Lung (tissue), 12 donors: Measurements from ENCODE around the gene SEPTIN8. TPM values are rescaled to one million over a fixed set of nuclear protein-coding genes. Genes with fewer than 3 reads are reported as not detected.

Source experiments
- ATAC-seq: fragments of 200-7000 bp; cut with Tn5 transposase; one replicate; pipeline ENCODE4 v1.9.1; 2020; ENCODE audit warnings: moderate number of reproducible peaks; ENCODE audit not compliant: insufficient read depth, low FRiP score
- DNase-seq, 3 donors: peaks; one replicate each; pipeline ENCODE4 v3.0.0-alpha.2; 2013 to 2017
- H3K27ac ChIP-seq, 2 donors: one replicate each; pipeline ENCODE4 v1.5.1; 2013; ENCODE audit warnings: mild to moderate bottlenecking in 2 of 2, moderate library complexity in 2 of 2, control low read depth in 1 of 2, inconsistent platforms in 1 of 2, low read depth in 1 of 2, low read length in 1 of 2
- H3K27me3 ChIP-seq, 3 donors: one replicate each; pipeline ENCODE4 v1.5.1; 2013; ENCODE audit warnings: low read length in 2 of 3; ENCODE audit not compliant: control insufficient read depth in 3 of 3, insufficient read depth in 3 of 3
- H3K36me3 ChIP-seq, 4 donors: one replicate each; pipeline ENCODE4 v1.5.1; 2013; ENCODE audit warnings: low read length in 4 of 4, mild to moderate bottlenecking in 1 of 4, moderate library complexity in 1 of 4; ENCODE audit not compliant: control insufficient read depth in 4 of 4, insufficient read depth in 4 of 4
- H3K4me1 ChIP-seq, 5 donors: one replicate each; pipeline ENCODE4 v1.5.1; 2013; ENCODE audit warnings: low read length in 5 of 5, mild to moderate bottlenecking in 2 of 5, moderate library complexity in 1 of 5; ENCODE audit not compliant: control insufficient read depth in 5 of 5, insufficient read depth in 5 of 5
- H3K4me3 ChIP-seq: one replicate; pipeline ENCODE4 v1.5.1; 2013; ENCODE audit warnings: mild to moderate bottlenecking, control low read depth, moderate library complexity
- H3K9ac ChIP-seq, 2 donors: one replicate each; pipeline ENCODE4 v1.5.1; 2013; ENCODE audit warnings: low read length in 2 of 2, control low read depth in 1 of 2; ENCODE audit not compliant: insufficient read depth in 1 of 2
- H3K9me3 ChIP-seq, 4 donors: one replicate each; pipeline ENCODE4 v1.5.1; 2013; ENCODE audit warnings: low read length in 3 of 4, mild to moderate bottlenecking in 1 of 4, moderate library complexity in 1 of 4; ENCODE audit not compliant: control insufficient read depth in 4 of 4, insufficient read depth in 3 of 4
- CTCF ChIP-seq: IDR thresholded peaks from 2 replicates; pipeline ENCODE4 v1.5.1; 2012; ENCODE audit warnings: mild to moderate bottlenecking; ENCODE audit errors: control extremely low read depth, extremely low read depth
- WGBS, 2 donors: extraction: QIAGEN DNeasy Blood & Tissue Kit; methylation state at CpG; one replicate each; pipeline ENCODE4 v1.1.7; 2013; 5-methylcytosine and 5-hydroxymethylcytosine counted together
- polyA plus RNA-seq, 2 donors: library from polyadenylated mRNA; stranded (reverse); fragments of 200-250 nt; gene quantifications; one replicate each; pipeline ENCODE4 v1.2.1, GENCODE V29; 2013
- total RNA-seq, 2 donors: library from RNA; depleted of rRNA in 1 of 2; stranded (reverse); fragments of >200 nt in 1 of 2; gene quantifications; one replicate each; pipeline ENCODE4 v1.2.1, GENCODE V29; 2014 to 2021
- donor health status: control.
- donor health status: control.
- donor health status: Bipolar disorder and iron deficiency.
- donor health status: healthy.
- donor health status: DM: yes; HTN: yes; CAD: no.

Gene SEPTIN8
- total and polyA plus RNA-seq, 4 donors: 12.4 to 37.8 (median 22.0) TPM

- Histone ChIP-seq H3K36me3 (no peaks in the 10 kb centered on the region), H3K9me3 (no peaks in the 10 kb centered on the region), H3K27me3 (peaks cover 0 to 32% (median 32%) of the 10 kb centered on the region in 3 donors), H3K9ac (no peak overlapping the region), H3K27ac (no peak overlapping the region), H3K4me1 (peaks cover 0 to 15% (median 0%) of the 10 kb centered on the region in 5 donors), H3K4me3 (no peak overlapping the region)
- DNase-seq (peak in 1 of 3 donors; percentile 30), ATAC-seq (no peak)
- no peak for TF ChIP-seq CTCF
Measured at GRCh38 chr5:132816554-132816953, 39.5 kb upstream of the SEPTIN8 start.

GRCh38 chr5:132816083-132816482, 39.0 kb upstream of the SEPTIN8 start:
- Histone ChIP-seq H3K27me3 (peaks cover 0 to 37% (median 37%) of the 10 kb centered on the region in 3 donors), H3K4me1 (peaks cover 0 to 15% (median 0%) of the 10 kb centered on the region in 5 donors), H3K36me3 (no peaks in the 10 kb centered on the region), H3K9ac (no peak overlapping the region), H3K9me3 (no peaks in the 10 kb centered on the region), H3K27ac (no peak overlapping the region), H3K4me3 (no peak overlapping the region)
- no peak for TF ChIP-seq CTCF
- DNase-seq (no peak), ATAC-seq (no peak)
- WGBS, 2 donors: 82 to 88% methylated on average over 2 of the region's 2 CpGs

DNA sequence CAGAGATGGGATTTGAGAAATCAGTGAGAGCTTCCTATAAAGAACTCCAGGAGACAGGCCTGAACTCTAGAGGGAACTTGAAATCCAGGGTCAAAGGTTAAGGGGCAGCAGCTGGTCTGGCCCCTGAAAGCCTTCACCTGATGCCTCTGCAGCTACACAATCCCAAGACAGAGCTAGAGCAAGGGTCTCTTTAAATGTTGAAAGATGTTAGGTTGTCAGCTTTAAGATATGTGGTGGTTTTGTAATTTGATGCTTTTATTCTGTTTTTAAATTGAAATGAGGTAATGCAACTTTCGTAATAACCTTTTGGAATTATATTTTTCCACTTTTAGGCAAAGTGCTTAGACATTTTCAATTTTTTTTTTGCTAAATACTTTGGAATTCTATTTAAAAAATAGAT, 38.4 kb upstream of the SEPTIN8 start:
- Histone ChIP-seq H3K9ac (no peak overlapping the region), H3K4me1 (peaks cover 0 to 15% (median 0%) of the 10 kb centered on the region in 5 donors), H3K4me3 (no peak overlapping the region), H3K27ac (no peak overlapping the region), H3K27me3 (peaks cover 0 to 41% (median 40%) of the 10 kb centered on the region in 3 donors), H3K36me3 (no peaks in the 10 kb centered on the region), H3K9me3 (no peaks in the 10 kb centered on the region)
- 96 to 99% methylated on average over 1 of the region's 1 CpG for WGBS, 2 donors
- ATAC-seq: no peak
- DNase-seq: no peak
- TF ChIP-seq CTCF: no peak
